Spleen (tissue), 11 donors: ENCODE measurements around the gene MORF4L1. TPM values are rescaled to one million over a fixed set of nuclear protein-coding genes. Genes with fewer than 3 reads are reported as not detected.
"Not testable (repeated sequence)": the region's sequence is repeated elsewhere in the genome, so short reads cannot be mapped to it uniquely, and the experiment has no call there.

Experiments used
- DNase-seq: peaks from one replicate; pipeline ENCODE4 v3.0.0-alpha.2; 2020
- H3K27ac ChIP-seq, 8 donors: fragments of 200-600 bp; sonication (generic) in 7 of 8; 1 replicate in 4 of 8; 2 replicates in 4 of 8; pipeline versions ENCODE4 v1.5.0 to v1.8.0; 2016 to 2021; ENCODE audit warnings: inconsistent platforms in 4 of 8, mild to moderate bottlenecking in 4 of 8, moderate library complexity in 1 of 8
- H3K27me3 ChIP-seq, 7 donors: fragments of 200-600 bp; sonication (generic) in 6 of 7; replicated peaks in 1 of 7; 1 replicate in 4 of 7; 2 replicates in 3 of 7; pipeline versions ENCODE4 v1.5.0 to v1.8.0; 2016 to 2021; ENCODE audit warnings: inconsistent platforms in 3 of 7, mild to moderate bottlenecking in 1 of 7
- H3K36me3 ChIP-seq, 6 donors: fragments of 200-600 bp; sonication (generic) in 5 of 6; 1 replicate in 4 of 6; 2 replicates in 2 of 6; pipeline versions ENCODE4 v1.5.0 to v1.8.0; 2016 to 2021; ENCODE audit warnings: inconsistent platforms in 2 of 6
- H3K4me1 ChIP-seq, 6 donors: fragments of 200-600 bp; sonication (generic) in 5 of 6; 1 replicate in 3 of 6; 2 replicates in 3 of 6; pipeline versions ENCODE4 v1.5.0 to v1.8.0; 2016 to 2021; ENCODE audit warnings: inconsistent platforms in 3 of 6
- H3K4me3 ChIP-seq, 8 donors: fragments of 200-600 bp; sonication (generic) in 7 of 8; 1 replicate in 4 of 8; 2 replicates in 4 of 8; pipeline versions ENCODE4 v1.5.0 to v1.8.0; 2016 to 2021; ENCODE audit warnings: inconsistent platforms in 4 of 8, mild to moderate bottlenecking in 4 of 8, moderate library complexity in 2 of 8
- H3K9me3 ChIP-seq, 8 donors: fragments of 200-600 bp; sonication (generic) in 7 of 8; 1 replicate in 4 of 8; 2 replicates in 4 of 8; pipeline versions ENCODE4 v1.5.0 to v1.8.0; 2016 to 2021; ENCODE audit warnings: inconsistent platforms in 4 of 8
- CTCF ChIP-seq, 11 experiments: fragments of 200-600 bp in 7 of 11; fragments of 450-650 bp in 4 of 11; sonication (generic) in 4 of 11; IDR thresholded peaks in 8 of 11; conservative IDR thresholded peaks in 3 of 11; 1 replicate in 7 of 11; 2 replicates in 4 of 11; pipeline versions ENCODE4 v1.4.0 to v1.8.0; 2016 to 2021; ENCODE audit warnings: antibody characterized with exemption in 11 of 11, inconsistent platforms in 4 of 11, mild to moderate bottlenecking in 1 of 11
- POLR2A ChIP-seq, 3 donors: fragments of 450-650 bp; IDR thresholded peaks; one replicate each; pipeline ENCODE4 v1.5.1; 2017; ENCODE audit warnings: antibody characterized with exemption in 3 of 3, mild to moderate bottlenecking in 1 of 3
- POLR2AphosphoS5 ChIP-seq, 3 donors: sonication (generic); formaldehyde crosslinking; IDR thresholded peaks; one replicate each; pipeline ENCODE4 v1.5.1; 2017; ENCODE audit warnings: antibody characterized with exemption in 3 of 3
- WGBS, 5 donors: extraction: QIAGEN DNeasy Blood & Tissue Kit in 3 of 5; methylation state at CpG; one replicate each; pipeline versions ENCODE4 v1.1.5 to v1.1.7; 2013 to 2018; 5-methylcytosine and 5-hydroxymethylcytosine counted together
- intact Hi-C: fragments of 100-400 bp; cut with DNase I; formaldehyde crosslinking; loops from one replicate; pipeline ENCODE4 v1.15.0; 2023; ENCODE audit warnings: low total_unique reads
- polyA plus RNA-seq, 3 donors: library from polyadenylated mRNA; stranded (reverse); fragments of 200-250 nt; gene quantifications; one replicate each; pipeline ENCODE4 v1.2.1, GENCODE V29; 2013
- total RNA-seq, 7 donors: library from RNA; depleted of rRNA in 3 of 7; stranded (reverse); fragments of >200 nt in 3 of 7; fragmentation: NEBNext Ultra II Directional in 4 of 7; extraction: Animal tissue kit (Norgen Biotek cat#: 25700) in 4 of 7; gene quantifications; one replicate each; pipeline versions ENCODE4 v1.1.0 to v1.2.1, GENCODE V29; 2016 to 2021
- donor health status: healthy with polysubstance abuse.
- donor health status: DM: no; HTN: no; CAD: no; lungs with moderate emphysema.
- donor health status: DM: no; HTN: no; CAD: no.
- donor health status: Bipolar disorder and iron deficiency.
- donor health status: healthy.
- donor health status: DM: no; HTN: no; CAD: no.
- donor health status: DM: yes; HTN: yes; CAD: no.

MORF4L1 gene
- total and polyA plus RNA-seq, 10 donors: 105 to 271 (median 213) TPM

GRCh38 chr15:78842519-78842918, 30.2 kb upstream of the MORF4L1 start:
- no peaks in the 10 kb centered on the region for H3K36me3 ChIP-seq
- H3K27me3 ChIP-seq: no peaks in the 10 kb centered on the region
- intact Hi-C loops: no loop called here
- DNase-seq: no peak
- H3K4me3 ChIP-seq: no peak overlapping the region
- no peak overlapping the region for H3K27ac ChIP-seq
- H3K4me1 ChIP-seq: peaks cover 0 to 12% (median 7%) of the 10 kb centered on the region in 6 donors
- 63 to 82% (median 70%) methylated on average over 3 of the region's 3 CpGs for WGBS, 5 donors
- no peak for TF ChIP-seq POLR2AphosphoS5 (IDR thresholded peaks at IDR 0.05)
- no peak for TF ChIP-seq CTCF (IDR thresholded peaks at IDR 0.05 in 8 of 11, conservative IDR thresholded peaks at IDR 0.05 in 3 of 11)
- TF ChIP-seq POLR2A (IDR thresholded peaks at IDR 0.05): no peak
- no peaks in the 10 kb centered on the region for H3K9me3 ChIP-seq

DNA sequence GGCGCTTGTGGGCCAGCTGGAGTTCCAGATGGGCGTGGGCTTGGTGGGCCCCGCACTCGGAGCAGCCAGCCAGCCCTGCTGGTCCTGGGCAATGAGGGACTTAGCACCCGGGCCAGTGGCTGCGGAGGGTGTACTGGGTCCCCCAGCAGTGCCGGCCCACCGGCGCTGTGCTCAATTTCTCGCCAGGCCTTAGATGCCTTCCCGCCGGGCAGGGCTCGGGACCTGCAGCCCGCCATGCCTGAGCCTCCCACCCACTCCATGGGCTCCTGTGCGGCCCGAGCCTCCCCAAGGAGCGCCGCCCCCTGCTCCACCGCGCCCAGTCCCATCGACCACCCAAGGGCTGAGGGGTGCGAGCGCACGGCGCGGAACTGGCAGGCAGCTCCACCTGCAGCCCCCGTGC, 25.8 kb upstream of the MORF4L1 start:
- H3K4me3 ChIP-seq, H3K9me3 ChIP-seq, DNase-seq, H3K27ac ChIP-seq, H3K4me1 ChIP-seq, H3K36me3 ChIP-seq, H3K27me3 ChIP-seq, intact Hi-C loops: not testable (repeated sequence)
- 87 to 99% (median 93%) methylated on average over 9 to 27 of the region's 27 CpGs for WGBS, 5 donors

DNA sequence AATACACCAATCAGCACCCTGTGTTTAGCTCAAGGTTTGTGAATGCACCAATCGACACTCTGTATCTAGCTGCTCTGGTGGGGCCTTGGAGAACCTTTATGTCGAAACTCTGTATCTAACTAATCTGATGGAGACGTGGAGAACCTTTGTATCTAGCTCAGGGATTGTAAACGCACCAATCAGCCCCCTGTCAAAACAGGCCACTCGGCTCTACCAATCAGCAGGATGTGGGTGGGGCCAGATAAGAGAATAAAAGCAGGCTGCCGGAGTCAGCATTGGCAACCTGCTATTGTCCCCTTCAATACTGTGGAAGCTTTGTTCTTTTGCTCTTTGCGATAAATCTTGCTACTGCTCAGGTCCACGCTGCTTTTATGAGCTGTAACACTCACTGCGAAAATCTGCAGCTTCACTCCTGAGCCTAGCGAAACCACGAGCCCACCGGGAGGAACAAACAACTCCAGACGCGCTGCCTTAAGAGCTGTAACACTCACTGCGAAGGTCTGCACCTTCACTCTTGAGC, 25.2 kb upstream of the MORF4L1 start:
- H3K4me1 ChIP-seq, intact Hi-C loops, H3K27me3 ChIP-seq, DNase-seq, H3K9me3 ChIP-seq, H3K4me3 ChIP-seq, H3K27ac ChIP-seq, H3K36me3 ChIP-seq: not testable (repeated sequence)
- WGBS, 5 donors: 75 to 84% (median 80%) methylated on average over 14 to 15 of the region's 15 CpGs

GRCh38 chr15:78850352-78850751, 22.3 kb upstream of the MORF4L1 start:
- 86 to 97% (median 92%) methylated on average over 2 of the region's 2 CpGs for WGBS, 5 donors

More at GRCh38 chr15:78850352-78850751, 22.3 kb upstream of the MORF4L1 start:
- Histone ChIP-seq H3K4me3 (no peak overlapping the region), H3K9me3 (no peaks in the 10 kb centered on the region), H3K36me3 (no peaks in the 10 kb centered on the region), H3K27ac (no peak overlapping the region), H3K4me1 (no peaks in the 10 kb centered on the region), H3K27me3 (no peaks in the 10 kb centered on the region)
- DNase-seq: peak; percentile 24
- intact Hi-C loops: no loop called here
- no peak for TF ChIP-seq CTCF (IDR thresholded peaks at IDR 0.05 in 8 of 11, conservative IDR thresholded peaks at IDR 0.05 in 3 of 11)
- TF ChIP-seq POLR2AphosphoS5 (IDR thresholded peaks at IDR 0.05): no peak
- TF ChIP-seq POLR2A (IDR thresholded peaks at IDR 0.05): no peak
